ENCODE results near the gene SMCO2. TPM values are rescaled to one million over a fixed set of nuclear protein-coding genes. Genes with fewer than 3 reads are reported as not detected.

Gene SMCO2
- total and polyA plus RNA-seq, 4 donors, result 0.40 to 2.2 (median 1.2) TPM

Other genes with a start within 250 kb of the SMCO2 start
- gene STK38L, start 202.4 kb upstream of the SMCO2 start, total RNA-seq, result 10 to 100 TPM; 46.0 to 49.9 TPM
- gene STK38L, start 202.4 kb upstream of the SMCO2 start, polyA plus RNA-seq (ENCODE audit: insufficient read length in 2 of 2), result 10 to 100 TPM; 22.2 to 35.1 TPM
- 10 to 100 TPM; 24.0 to 31.7 TPM for gene BMAL2, start 113.9 kb upstream of the SMCO2 start, total RNA-seq
- 10 to 100 TPM; 16.6 to 18.1 TPM for gene BMAL2, start 113.9 kb upstream of the SMCO2 start, polyA plus RNA-seq (ENCODE audit: insufficient read length in 2 of 2)
- gene PPFIBP1, start 77.5 kb downstream of the SMCO2 start, total RNA-seq, result 100 to 1,000 TPM; 104 to 246 TPM
- gene PPFIBP1, start 77.5 kb downstream of the SMCO2 start, polyA plus RNA-seq (ENCODE audit: insufficient read length in 2 of 2), result 10 to 100 TPM; 30.2 to 63.5 TPM
- 1 to 10 TPM; 1.7 to 6.9 TPM for gene REP15, start 249.7 kb downstream of the SMCO2 start, total RNA-seq
- 1 to 10 TPM; 1.1 to 1.8 TPM for gene REP15, start 249.7 kb downstream of the SMCO2 start, polyA plus RNA-seq (ENCODE audit: insufficient read length in 2 of 2)

Data from spinal cord (tissue), 4 donors.